AG09309 (cell line): ENCODE data around the gene TP53BP1.
"Not testable (repeated sequence)": the region's sequence is repeated elsewhere in the genome, so short reads cannot be mapped to it uniquely, and the experiment has no call there.

ENCODE experiments used
- DNase-seq: peaks from one replicate; pipeline ENCODE4 v3.0.0-alpha.2; 2010; ENCODE audit warnings: low read depth
- H3K4me3 ChIP-seq: 2 replicates; pipeline ENCODE4 v1.5.1; 2011; ENCODE audit warnings: mild to moderate bottlenecking, low read depth, low read length, moderate library complexity; ENCODE audit not compliant: control insufficient read depth
- TF ChIP-seq, protein P1 (sequence below): IDR thresholded peaks from 2 replicates; pipeline ENCODE4 v1.5.1; 2011; ENCODE audit warnings: mild to moderate bottlenecking, low read depth, low read length, inconsistent platforms; ENCODE audit not compliant: insufficient read depth, control insufficient read depth; ENCODE audit errors: missing control alignments

The TP53BP1 gene, protein sequence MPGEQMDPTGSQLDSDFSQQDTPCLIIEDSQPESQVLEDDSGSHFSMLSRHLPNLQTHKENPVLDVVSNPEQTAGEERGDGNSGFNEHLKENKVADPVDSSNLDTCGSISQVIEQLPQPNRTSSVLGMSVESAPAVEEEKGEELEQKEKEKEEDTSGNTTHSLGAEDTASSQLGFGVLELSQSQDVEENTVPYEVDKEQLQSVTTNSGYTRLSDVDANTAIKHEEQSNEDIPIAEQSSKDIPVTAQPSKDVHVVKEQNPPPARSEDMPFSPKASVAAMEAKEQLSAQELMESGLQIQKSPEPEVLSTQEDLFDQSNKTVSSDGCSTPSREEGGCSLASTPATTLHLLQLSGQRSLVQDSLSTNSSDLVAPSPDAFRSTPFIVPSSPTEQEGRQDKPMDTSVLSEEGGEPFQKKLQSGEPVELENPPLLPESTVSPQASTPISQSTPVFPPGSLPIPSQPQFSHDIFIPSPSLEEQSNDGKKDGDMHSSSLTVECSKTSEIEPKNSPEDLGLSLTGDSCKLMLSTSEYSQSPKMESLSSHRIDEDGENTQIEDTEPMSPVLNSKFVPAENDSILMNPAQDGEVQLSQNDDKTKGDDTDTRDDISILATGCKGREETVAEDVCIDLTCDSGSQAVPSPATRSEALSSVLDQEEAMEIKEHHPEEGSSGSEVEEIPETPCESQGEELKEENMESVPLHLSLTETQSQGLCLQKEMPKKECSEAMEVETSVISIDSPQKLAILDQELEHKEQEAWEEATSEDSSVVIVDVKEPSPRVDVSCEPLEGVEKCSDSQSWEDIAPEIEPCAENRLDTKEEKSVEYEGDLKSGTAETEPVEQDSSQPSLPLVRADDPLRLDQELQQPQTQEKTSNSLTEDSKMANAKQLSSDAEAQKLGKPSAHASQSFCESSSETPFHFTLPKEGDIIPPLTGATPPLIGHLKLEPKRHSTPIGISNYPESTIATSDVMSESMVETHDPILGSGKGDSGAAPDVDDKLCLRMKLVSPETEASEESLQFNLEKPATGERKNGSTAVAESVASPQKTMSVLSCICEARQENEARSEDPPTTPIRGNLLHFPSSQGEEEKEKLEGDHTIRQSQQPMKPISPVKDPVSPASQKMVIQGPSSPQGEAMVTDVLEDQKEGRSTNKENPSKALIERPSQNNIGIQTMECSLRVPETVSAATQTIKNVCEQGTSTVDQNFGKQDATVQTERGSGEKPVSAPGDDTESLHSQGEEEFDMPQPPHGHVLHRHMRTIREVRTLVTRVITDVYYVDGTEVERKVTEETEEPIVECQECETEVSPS (N-terminal part only)

DNA sequence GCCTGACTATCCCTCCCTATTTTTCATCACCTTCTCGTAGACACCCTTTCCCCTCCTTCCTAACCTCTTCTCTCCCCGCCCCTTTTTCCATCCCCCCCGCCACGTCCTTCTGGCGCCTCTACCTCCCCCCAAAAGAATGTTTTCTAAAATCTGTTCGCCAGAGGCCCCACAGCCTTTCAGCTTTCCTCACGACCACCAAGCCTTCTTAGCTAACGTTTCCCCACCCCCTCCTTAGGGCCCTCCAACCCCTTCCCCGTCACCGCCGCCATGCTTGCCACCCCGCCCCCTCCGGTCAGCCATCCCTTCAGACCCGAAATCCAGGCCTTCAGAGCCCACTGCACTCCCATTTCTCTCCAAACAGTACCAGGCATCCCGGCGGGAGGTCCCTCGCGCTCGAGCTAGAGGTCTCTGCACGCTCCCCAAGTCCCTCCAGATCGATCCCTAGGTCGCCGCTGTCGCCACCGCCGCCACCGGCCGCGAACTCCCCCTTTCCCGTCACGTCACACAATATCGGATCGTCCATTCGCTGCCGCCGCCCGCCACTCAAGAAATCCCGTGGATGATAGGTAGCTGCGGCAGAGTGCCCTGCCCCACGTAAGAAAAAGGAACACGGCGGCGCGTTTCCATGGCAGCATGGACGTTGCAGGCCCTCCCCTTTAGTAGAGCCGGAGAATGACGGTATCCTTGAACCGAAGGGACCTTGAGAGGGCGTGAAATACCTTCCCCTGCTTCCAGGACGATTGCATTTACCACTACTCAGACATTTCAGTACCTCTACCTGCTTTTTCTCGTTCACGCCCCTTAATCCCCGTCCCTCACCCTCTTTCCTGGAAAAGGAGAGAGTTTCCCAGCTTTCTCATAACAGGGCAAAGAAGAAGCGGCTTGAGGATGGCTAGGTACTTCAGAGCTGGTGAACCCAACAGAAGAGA is at the start of gene TP53BP1:
Gene TP53BP1 (minus strand): TSS at position 484 of the 929 bp plus-strand sequence. CDS start 113 bp downstream, at position 371.
- DNase-seq, result peak; percentile 65
- peak within 1 kb of the TSS; percentile 71 for H3K4me3 ChIP-seq
- TF ChIP-seq, protein P1, sequence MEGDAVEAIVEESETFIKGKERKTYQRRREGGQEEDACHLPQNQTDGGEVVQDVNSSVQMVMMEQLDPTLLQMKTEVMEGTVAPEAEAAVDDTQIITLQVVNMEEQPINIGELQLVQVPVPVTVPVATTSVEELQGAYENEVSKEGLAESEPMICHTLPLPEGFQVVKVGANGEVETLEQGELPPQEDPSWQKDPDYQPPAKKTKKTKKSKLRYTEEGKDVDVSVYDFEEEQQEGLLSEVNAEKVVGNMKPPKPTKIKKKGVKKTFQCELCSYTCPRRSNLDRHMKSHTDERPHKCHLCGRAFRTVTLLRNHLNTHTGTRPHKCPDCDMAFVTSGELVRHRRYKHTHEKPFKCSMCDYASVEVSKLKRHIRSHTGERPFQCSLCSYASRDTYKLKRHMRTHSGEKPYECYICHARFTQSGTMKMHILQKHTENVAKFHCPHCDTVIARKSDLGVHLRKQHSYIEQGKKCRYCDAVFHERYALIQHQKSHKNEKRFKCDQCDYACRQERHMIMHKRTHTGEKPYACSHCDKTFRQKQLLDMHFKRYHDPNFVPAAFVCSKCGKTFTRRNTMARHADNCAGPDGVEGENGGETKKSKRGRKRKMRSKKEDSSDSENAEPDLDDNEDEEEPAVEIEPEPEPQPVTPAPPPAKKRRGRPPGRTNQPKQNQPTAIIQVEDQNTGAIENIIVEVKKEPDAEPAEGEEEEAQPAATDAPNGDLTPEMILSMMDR, result no peak

DNA sequence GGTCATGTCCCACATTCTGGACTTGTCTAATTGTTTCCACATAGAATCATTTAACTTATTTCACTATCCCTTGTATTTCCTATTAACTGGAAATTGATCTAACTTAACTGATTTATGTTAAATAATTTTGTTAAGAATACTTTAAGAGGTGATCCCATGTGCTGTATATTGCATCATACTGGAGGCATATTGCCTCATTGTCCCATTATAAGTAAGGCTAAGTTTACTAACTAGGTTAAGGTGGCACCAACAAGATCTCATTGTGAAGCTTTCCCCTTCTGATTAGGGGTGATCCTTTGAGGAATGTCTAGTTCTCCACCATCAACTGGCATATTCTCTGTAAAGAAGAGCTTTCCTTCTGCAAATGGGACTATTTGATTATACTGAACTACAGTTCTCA is 48.8 kb upstream of the TP53BP1 start:
- H3K4me3 ChIP-seq, result no peak overlapping the region
- TF ChIP-seq, protein P1, result no peak
- no peak for DNase-seq

DNA sequence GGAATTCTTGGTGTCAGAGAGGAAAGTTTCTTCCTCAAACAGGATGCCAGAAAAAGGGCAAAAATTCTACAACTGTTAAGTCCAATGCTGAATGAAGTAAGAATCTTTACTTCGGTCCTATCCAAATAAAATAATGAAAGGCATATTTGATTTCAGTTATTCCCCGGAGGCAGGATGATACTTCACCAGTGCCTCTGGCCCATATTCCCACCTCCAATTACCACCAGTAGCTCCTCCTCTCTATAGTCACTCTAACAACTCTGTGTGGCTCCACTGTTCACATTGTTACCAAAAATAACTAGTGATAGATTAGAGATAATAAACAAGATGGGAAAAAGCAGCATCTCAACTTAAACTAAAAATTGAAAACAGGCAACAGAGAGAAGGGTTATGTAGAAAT is 45.1 kb upstream of the TP53BP1 start:
- TF ChIP-seq, protein P1, result no peak
- DNase-seq, result no peak

DNA sequence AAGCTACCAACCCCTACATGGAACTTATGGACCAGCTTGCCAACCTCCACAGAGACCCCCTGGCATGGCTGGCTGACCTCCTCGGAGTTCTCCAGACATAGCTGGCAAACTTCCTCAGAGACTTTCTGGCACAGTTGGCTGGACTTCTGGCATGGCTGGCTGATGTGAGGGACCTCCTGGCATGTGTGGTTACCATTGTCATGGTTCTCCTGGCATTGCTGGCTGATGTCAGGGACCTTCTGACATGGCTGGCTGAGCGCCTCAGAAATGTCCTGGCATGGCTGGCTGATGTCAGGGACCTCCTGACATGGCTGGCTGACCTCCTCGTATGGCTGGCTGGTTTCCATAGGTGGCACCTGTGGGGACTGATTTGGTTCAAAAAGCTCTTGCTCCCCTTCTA is 41.9 kb upstream of the TP53BP1 start:
- H3K4me3 ChIP-seq, result no peak overlapping the region
- TF ChIP-seq, protein P1, result no peak
- DNase-seq, result no peak

More for the DNA sequence above, 45.1 kb upstream of the TP53BP1 start:
- no peak overlapping the region for H3K4me3 ChIP-seq

DNA sequence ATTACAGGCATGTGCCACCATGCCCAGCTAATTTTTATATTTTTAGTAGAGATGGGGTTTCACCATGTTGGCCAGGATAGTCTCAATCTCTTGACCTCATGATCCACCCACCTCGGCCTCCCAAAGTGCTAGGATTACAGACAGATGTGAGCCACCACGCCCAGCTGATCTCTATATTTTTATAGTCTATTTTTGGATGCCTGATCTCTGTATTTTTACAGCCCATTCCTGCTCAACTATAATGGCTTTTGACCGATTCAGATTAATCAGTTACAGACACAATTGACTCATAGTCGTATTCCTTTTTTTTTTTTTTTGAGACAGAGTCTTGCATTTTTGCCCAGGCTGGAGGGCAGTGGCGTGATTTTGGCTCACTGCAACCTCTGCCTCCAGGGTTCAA is 39.9 kb upstream of the TP53BP1 start:
- H3K4me3 ChIP-seq, DNase-seq: not testable (repeated sequence)

DNA sequence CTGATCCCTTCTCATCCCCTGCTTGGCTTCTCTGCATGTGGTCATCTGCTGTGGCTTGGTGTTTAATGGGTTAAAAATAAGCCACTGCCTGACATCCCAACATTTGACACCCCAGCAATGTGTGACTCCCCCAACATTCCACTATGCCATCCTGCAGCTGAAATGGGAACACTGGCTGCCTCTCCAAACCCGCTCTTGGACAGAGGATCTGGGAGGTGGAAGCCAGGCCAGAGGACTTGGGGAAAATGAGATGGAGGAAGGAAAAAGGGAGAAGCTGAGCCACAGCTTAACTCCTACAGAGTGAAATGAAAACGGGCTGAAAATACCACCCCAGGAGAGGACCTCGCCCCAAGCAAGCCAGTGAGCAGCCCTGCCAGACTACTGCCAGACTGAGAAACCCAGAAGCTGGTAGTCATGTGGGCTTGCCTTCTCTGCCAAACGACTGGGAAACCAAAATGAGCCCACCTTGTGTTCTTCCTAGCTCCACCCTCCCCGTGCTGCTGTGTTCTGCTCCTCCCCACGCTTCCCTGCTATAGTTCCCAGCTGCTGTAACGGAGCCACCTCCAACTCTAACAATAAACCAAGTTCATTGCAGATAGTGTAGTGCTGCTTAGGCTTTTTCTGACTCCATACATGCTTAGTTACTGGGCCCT is 38.2 kb upstream of the TP53BP1 start:
- H3K4me3 ChIP-seq, result no peak overlapping the region
- no peak for DNase-seq
- TF ChIP-seq, protein P1, result no peak
